Small intestine (tissue), 7 donors: ENCODE data around the gene HOXB3. TPM values are rescaled to one million over a fixed set of nuclear protein-coding genes. Genes with fewer than 3 reads are reported as not detected.

ENCODE experiments used
- DNase-seq, 2 donors: peaks; one replicate each; pipeline versions ENCODE4 v3.0.0 to v3.0.0-alpha.2; 2013
- FAIRE-seq: peaks from 2 replicates; lab custom pipeline; 2012; peaks lifted over from hg19 to GRCh38; lab: Jason Lieb, UNC
- H3K27ac ChIP-seq, 3 donors: one replicate each; pipeline ENCODE4 v1.5.1; 2013; ENCODE audit warnings: low read length in 2 of 3, mild to moderate bottlenecking in 2 of 3, control low read depth in 1 of 3, inconsistent platforms in 1 of 3, low read depth in 1 of 3, moderate library complexity in 1 of 3
- H3K27me3 ChIP-seq, 3 donors: one replicate each; pipeline ENCODE4 v1.6.1; 2013; ENCODE audit warnings: low read length in 3 of 3, inconsistent platforms in 1 of 3; ENCODE audit not compliant: control insufficient read depth in 3 of 3, insufficient read depth in 3 of 3
- H3K36me3 ChIP-seq, 3 donors: one replicate each; pipeline ENCODE4 v1.6.1; 2013; ENCODE audit warnings: low read length in 3 of 3, inconsistent platforms in 1 of 3, low read depth in 1 of 3, mild to moderate bottlenecking in 1 of 3, moderate library complexity in 1 of 3; ENCODE audit not compliant: control insufficient read depth in 3 of 3, insufficient read depth in 2 of 3
- H3K4me1 ChIP-seq, 3 donors: one replicate each; pipeline ENCODE4 v1.6.1; 2013; ENCODE audit warnings: low read length in 2 of 3, inconsistent platforms in 1 of 3, low read depth in 1 of 3, mild to moderate bottlenecking in 1 of 3, moderate library complexity in 1 of 3; ENCODE audit not compliant: control insufficient read depth in 3 of 3, insufficient read depth in 2 of 3
- H3K4me3 ChIP-seq, 3 donors: one replicate each; pipeline ENCODE4 v1.5.1; 2013; ENCODE audit warnings: low read length in 3 of 3, control low read depth in 1 of 3, inconsistent platforms in 1 of 3, low read depth in 1 of 3, mild to moderate bottlenecking in 1 of 3, moderate library complexity in 1 of 3
- H3K9me3 ChIP-seq, 2 donors: one replicate each; pipeline ENCODE4 v1.6.1; 2013; ENCODE audit warnings: low read depth in 1 of 2, low read length in 1 of 2; ENCODE audit not compliant: control insufficient read depth in 2 of 2, insufficient read depth in 1 of 2
- WGBS, 3 donors: extraction: QIAGEN DNeasy Blood & Tissue Kit; methylation state at CpG; one replicate each; pipeline ENCODE4 v1.1.7; 2013; 5-methylcytosine and 5-hydroxymethylcytosine counted together
- polyA plus RNA-seq, 4 donors: library from polyadenylated mRNA; stranded (reverse) in 3 of 4; unstranded in 1 of 4; fragments of 200-250 nt in 3 of 4; fragments of 120-200 nt in 1 of 4; gene quantifications; one replicate each; pipeline versions ENCODE4 v1.2.1 to v1.2.3, GENCODE V29; 2013
- donor health status: healthy with polysubstance abuse.
- donor health status: control.
- donor health status: control.
- donor health status: Bipolar disorder and iron deficiency.
- donor health status: healthy.

Gene HOXB3
- polyA plus RNA-seq, 4 donors: 1.4 to 19.6 (median 5.7) TPM; not detected in 1

DNA sequence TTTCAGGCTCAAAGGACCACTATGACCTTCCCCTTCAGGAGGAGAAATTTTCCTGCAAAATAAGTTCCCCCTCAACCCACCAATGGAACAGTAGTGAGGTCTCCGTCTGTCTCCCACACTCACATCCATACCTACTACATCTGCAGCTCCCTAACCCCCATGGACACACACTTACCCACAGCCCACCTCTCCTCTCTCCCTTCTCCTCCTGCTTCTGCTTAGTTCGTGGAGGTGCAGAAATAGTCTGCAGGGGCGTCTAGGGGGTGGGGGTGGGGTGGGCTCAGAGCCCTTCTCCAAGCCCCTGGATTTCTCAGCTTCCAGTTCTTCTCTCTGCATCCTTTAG, 20.8 kb downstream of the HOXB3 start:
- H3K27ac ChIP-seq: peak overlapping the region in 2 of 3 donors; percentile 82 to 85
- FAIRE-seq: no peak
- peaks cover 0 to 44% (median 4%) of the 10 kb centered on the region in 3 donors for H3K4me1 ChIP-seq
- H3K27me3 ChIP-seq: peaks cover 0 to 99% (median 2%) of the 10 kb centered on the region in 3 donors
- peaks cover 0 to 37% (median 0%) of the 10 kb centered on the region in 3 donors for H3K36me3 ChIP-seq
- WGBS, 3 donors: 9 to 32% (median 21%) methylated on average over 2 to 3 of the region's 3 CpGs
- no peaks in the 10 kb centered on the region for H3K9me3 ChIP-seq
- H3K4me3 ChIP-seq: peak overlapping the region in 1 of 3 donors; percentile 25
- no peak for DNase-seq

DNA sequence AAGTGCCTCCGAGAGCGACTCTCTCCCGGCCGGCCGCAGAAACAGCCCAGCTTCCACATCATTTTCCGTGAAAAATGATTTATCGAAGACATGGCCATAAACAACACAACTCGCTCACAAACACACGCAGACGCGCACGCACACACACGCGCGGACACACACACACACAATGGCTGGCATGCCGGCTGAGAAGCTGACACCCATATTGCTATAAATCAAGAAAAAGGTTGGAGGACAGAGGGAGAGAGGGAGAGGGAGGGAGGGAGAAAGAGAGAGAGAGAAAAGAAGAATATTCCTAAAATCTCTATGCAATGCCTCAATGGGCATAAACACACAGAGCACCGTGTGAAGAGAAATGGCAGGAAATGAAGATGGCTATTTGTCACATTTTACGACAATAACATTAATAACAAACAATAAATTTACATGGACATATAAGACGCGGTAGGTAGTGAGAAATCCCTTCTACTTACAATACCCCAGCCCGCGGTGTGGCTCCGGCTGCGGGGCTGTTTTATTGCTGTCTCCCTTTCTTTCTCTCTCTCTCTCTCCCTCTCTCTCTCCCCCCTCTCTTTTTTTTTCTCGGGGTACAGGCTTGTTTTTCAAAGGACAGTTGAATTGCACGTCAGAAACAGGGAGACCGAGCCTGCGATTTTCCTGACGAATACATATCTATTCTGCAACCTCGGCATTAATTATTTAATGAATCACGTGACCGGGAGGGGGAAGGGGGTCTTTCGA, 21.4 kb downstream of the HOXB3 start:
- peaks cover 0 to 97% (median 2%) of the 10 kb centered on the region in 3 donors for H3K27me3 ChIP-seq
- H3K9me3 ChIP-seq: no peaks in the 10 kb centered on the region
- peak overlapping the region in 2 of 3 donors; percentile 64 to 85 for H3K27ac ChIP-seq
- FAIRE-seq: no peak
- peaks cover 0 to 41% (median 4%) of the 10 kb centered on the region in 3 donors for H3K4me1 ChIP-seq
- peak overlapping the region in 1 of 3 donors; percentile 11 for H3K4me3 ChIP-seq
- 16 to 30% (median 18%) methylated on average over 33 of the region's 33 CpGs for WGBS, 3 donors
- DNase-seq: peak in 1 of 2 donors; percentile 22
- peaks cover 0 to 36% (median 0%) of the 10 kb centered on the region in 3 donors for H3K36me3 ChIP-seq

DNA sequence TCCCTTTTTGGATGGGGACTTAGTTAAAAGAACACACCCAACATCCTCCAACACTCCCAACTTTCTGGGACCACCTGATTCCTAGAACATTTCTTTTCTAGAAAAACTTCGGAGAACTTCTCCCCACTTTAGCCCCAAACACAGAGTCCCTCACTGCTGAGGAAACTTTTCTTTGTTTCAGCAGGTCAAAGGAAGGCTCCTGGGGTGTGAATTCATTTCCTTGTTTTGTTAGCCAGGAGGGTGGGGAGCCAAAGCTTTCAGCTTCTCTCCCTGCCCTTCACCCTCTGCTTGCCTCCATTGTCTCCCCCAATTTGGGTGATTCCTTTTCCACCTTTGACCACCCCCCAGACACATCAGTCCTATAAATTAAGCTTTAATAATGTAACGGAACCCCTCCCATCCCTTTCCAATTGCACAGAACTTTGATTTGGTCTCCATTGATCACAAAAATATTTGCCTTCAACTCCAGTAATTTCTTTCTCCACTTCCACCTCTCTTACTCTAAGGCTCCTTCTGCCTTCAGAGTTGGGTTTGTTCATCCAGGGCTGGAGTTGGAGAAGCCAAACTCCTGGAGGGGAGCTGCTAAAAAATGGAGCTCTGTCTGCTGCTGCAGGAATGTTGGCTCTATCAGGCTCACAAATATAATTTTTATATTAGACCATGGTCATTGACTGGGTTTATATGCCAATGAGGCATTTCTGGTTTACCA, 22.2 kb downstream of the HOXB3 start:
- H3K36me3 ChIP-seq: peaks cover 0 to 34% (median 0%) of the 10 kb centered on the region in 3 donors
- DNase-seq (no peak), FAIRE-seq (no peak)
- H3K27ac ChIP-seq: peak overlapping the region in 2 of 3 donors; percentile 48 to 85
- H3K4me3 ChIP-seq: peak overlapping the region in 1 of 3 donors; percentile 11
- peaks cover 0 to 97% (median 2%) of the 10 kb centered on the region in 3 donors for H3K27me3 ChIP-seq
- H3K4me1 ChIP-seq: peaks cover 0 to 41% (median 4%) of the 10 kb centered on the region in 3 donors
- no peaks in the 10 kb centered on the region for H3K9me3 ChIP-seq
- 27 to 58% (median 50%) methylated on average over 2 of the region's 2 CpGs for WGBS, 3 donors

DNA sequence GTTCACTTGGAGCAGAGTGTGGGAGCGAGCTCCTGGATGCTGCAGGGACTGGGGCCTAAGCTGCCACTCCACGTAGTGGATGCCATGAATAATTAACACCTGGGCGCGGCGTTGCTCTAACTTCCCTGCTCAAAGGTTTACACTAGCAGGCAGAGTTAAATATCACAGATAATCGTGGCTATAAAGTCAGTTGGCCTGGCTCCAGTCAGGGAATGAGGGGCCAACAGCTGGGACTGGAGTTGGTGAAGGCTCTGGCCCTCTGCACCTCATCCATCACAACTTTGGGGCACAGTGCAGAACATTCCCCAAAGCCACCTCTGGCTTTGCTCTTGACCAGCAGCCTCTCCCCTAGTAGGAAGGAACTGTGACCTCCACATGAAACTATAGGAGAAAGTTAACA, 22.8 kb downstream of the HOXB3 start:
- Histone ChIP-seq H3K27ac (peak overlapping the region; percentile 37 to 85 (median 48)), H3K4me3 (no peak overlapping the region), H3K4me1 (peaks cover 0 to 36% (median 4%) of the 10 kb centered on the region in 3 donors), H3K9me3 (no peaks in the 10 kb centered on the region), H3K36me3 (peaks cover 0 to 31% (median 0%) of the 10 kb centered on the region in 3 donors), H3K27me3 (peaks cover 0 to 97% (median 2%) of the 10 kb centered on the region in 3 donors)
- FAIRE-seq: no peak
- DNase-seq: peak in 1 of 2 donors; percentile 61
- 12 to 41% (median 18%) methylated on average over 6 of the region's 6 CpGs for WGBS, 3 donors

DNA sequence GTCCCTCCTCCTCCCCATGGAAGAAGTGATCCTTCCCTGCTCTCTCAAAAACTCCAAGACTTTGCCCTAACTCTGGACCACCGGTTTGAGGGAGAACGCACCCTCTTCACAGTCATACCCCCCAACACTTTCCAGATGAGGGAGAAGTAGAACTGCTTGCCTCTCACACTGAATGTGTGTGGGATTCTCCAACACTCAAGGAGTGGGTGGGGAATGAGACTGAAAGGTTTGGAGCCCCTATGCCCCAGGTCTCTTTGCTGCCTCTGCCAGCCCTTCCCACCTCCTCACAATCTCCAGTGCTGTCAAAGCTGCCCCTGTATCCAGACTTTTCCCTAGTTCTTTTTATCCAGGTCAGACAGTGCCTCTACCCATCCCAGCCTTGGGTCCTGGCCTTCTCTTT, 23.3 kb downstream of the HOXB3 start:
- peaks cover 0 to 28% (median 0%) of the 10 kb centered on the region in 3 donors for H3K36me3 ChIP-seq
- H3K4me3 ChIP-seq: no peak overlapping the region
- H3K27me3 ChIP-seq: peaks cover 0 to 97% (median 2%) of the 10 kb centered on the region in 3 donors
- H3K4me1 ChIP-seq: peaks cover 0 to 40% (median 4%) of the 10 kb centered on the region in 3 donors
- H3K27ac ChIP-seq: peak overlapping the region in 2 of 3 donors; percentile 39 to 48
- no peak for DNase-seq
- 40 to 66% (median 43%) methylated on average over 2 of the region's 2 CpGs for WGBS, 3 donors
- no peak for FAIRE-seq
- no peaks in the 10 kb centered on the region for H3K9me3 ChIP-seq

DNA sequence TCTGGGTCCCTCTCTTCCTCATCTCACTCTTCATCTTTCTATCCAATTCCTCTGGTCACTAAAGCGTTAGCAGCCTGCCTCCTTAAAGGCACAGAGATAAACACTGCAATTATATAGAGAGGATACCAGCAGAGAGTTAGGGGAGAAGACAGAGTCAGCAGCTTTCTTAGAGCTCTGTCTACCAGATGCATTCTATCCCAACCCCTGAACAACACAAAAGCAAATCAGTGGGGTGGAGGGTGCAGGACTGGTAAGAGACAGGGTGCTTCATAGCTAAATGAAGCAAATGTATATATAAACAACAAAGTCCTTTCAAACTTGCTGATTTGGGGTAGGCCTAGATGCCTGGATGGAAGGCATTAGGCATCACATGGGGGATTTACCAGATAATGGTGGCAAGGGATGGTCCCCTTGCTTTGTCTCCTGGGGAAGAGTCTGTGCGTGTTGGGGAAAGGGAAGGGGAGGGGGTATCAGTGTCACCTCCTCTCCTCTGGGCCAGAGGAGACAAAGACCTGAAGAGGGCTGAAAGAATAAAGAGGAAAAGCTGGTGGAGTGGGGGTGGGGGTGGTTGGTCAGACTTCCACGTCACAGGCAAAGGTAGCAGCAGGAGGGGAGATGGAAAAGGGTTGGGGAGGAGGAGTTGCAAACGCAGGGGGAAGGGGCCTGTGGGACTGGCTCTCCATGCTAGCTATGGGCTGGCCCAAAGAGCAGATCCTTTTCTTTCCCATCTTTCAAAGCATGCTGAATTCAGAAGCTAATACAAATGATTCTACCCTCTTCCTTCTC, 23.9 kb downstream of the HOXB3 start:
- no peak overlapping the region for H3K4me3 ChIP-seq
- H3K36me3 ChIP-seq: peaks cover 0 to 29% (median 0%) of the 10 kb centered on the region in 3 donors
- H3K27ac ChIP-seq: peak overlapping the region in 2 of 3 donors; percentile 39 to 48
- 43 to 56% (median 56%) methylated on average over 4 of the region's 4 CpGs for WGBS, 3 donors
- H3K4me1 ChIP-seq: peaks cover 0 to 43% (median 4%) of the 10 kb centered on the region in 3 donors
- peaks cover 0 to 97% (median 2%) of the 10 kb centered on the region in 3 donors for H3K27me3 ChIP-seq
- no peak for FAIRE-seq
- no peak for DNase-seq
- H3K9me3 ChIP-seq: no peaks in the 10 kb centered on the region

DNA sequence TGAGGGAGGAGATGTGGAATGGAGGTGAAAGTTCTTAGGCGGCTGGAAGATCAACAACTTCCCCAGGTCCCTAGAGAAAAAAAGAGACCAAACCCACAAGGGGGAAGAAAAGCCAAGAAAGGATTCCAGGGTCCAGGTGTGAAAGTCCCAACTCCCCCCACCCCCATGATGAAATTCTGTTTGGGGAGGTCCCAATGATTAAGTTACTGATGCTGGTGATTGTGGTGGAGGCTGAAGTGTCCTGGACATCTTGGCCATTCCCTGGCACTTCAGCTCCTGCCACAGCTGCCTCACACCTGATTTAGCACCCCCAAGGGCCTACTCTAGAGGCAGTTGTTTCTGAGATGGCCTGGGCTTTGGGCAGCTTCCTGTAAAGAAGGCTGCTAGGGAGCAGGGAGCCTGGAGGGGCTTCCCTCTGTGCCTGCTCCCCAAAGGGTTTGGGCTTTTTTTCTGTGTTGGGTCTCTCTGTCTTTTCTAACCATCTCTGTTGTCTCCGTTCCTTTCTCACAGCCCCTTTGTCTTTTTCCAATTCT, 25.0 kb downstream of the HOXB3 start:
- Histone ChIP-seq H3K9me3 (no peaks in the 10 kb centered on the region), H3K27ac (peak overlapping the region in 2 of 3 donors; percentile 39 to 81), H3K36me3 (peaks cover 0 to 20% (median 0%) of the 10 kb centered on the region in 3 donors), H3K4me3 (peak overlapping the region in 1 of 3 donors; percentile 19), H3K4me1 (peaks cover 0 to 44% (median 4%) of the 10 kb centered on the region in 3 donors), H3K27me3 (peaks cover 0 to 93% (median 0%) of the 10 kb centered on the region in 3 donors)
- 54 to 63% (median 62%) methylated on average over 2 of the region's 2 CpGs for WGBS, 3 donors
- FAIRE-seq: no peak
- no peak for DNase-seq
